MM.1S (cell line): ENCODE measurements around the gene CEP290.

Experiments
- DNase-seq: peaks from one replicate; pipeline ENCODE4 v3.0.0-alpha.2; 2015
- H2AFZ ChIP-seq: fragments of 300-600 bp; sonication (generic); 2 replicates; pipeline ENCODE4 v1.6.0; 2016; ENCODE audit warnings: antibody characterized with exemption, low read length
- H3F3A ChIP-seq: fragments of 300-600 bp; sonication (generic); 2 replicates; pipeline ENCODE4 v1.6.1; 2016; ENCODE audit warnings: mild to moderate bottlenecking, antibody characterized with exemption, low read length, moderate library complexity, mixed read lengths; ENCODE audit not compliant: insufficient read depth
- H3K27ac ChIP-seq: fragments of 300-600 bp; sonication (generic); 2 replicates; pipeline ENCODE4 v1.5.1; 2016; ENCODE audit warnings: mild to moderate bottlenecking, low read length
- H3K27me3 ChIP-seq: fragments of 300-600 bp; sonication (generic); replicated peaks from 2 replicates; pipeline ENCODE4 v1.6.0; 2016; ENCODE audit warnings: low read length; ENCODE audit not compliant: insufficient read depth
- H3K36me3 ChIP-seq: fragments of 300-600 bp; sonication (generic); replicated peaks from 2 replicates; pipeline ENCODE4 v1.6.1; 2016; ENCODE audit warnings: mild to moderate bottlenecking, low read length, mixed read lengths; ENCODE audit not compliant: insufficient read depth
- H3K4me1 ChIP-seq: fragments of 300-600 bp; sonication (generic); 2 replicates; pipeline ENCODE4 v1.6.1; 2016; ENCODE audit warnings: low read length, mixed read lengths
- H3K4me2 ChIP-seq: fragments of 300-600 bp; sonication (generic); 2 replicates; pipeline ENCODE4 v1.6.0; 2016; ENCODE audit warnings: low read depth, low read length
- H3K4me3 ChIP-seq: fragments of 300-600 bp; sonication (generic); 2 replicates; pipeline ENCODE4 v1.5.1; 2016; ENCODE audit warnings: low read length, mixed read lengths
- H3K79me2 ChIP-seq: fragments of 300-600 bp; sonication (generic); 2 replicates; pipeline ENCODE4 v1.6.1; 2016; ENCODE audit warnings: mixed run types, low read length, mixed read lengths
- H3K9ac ChIP-seq: fragments of 300-600 bp; sonication (generic); 2 replicates; pipeline ENCODE4 v1.6.1; 2016; ENCODE audit warnings: low read length, mixed read lengths
- H3K9me2 ChIP-seq: fragments of 300-600 bp; sonication (generic); replicated peaks from 2 replicates; pipeline ENCODE4 v1.6.1; 2016; ENCODE audit warnings: mild to moderate bottlenecking, low read length, mixed read lengths; ENCODE audit not compliant: insufficient read depth
- H3K9me3 ChIP-seq: fragments of 300-600 bp; sonication (generic); replicated peaks from 2 replicates; pipeline ENCODE4 v1.6.1; 2016; ENCODE audit warnings: mild to moderate bottlenecking, low read length, mixed read lengths; ENCODE audit not compliant: insufficient read depth
- H4K20me1 ChIP-seq: fragments of 300-600 bp; sonication (generic); 2 replicates; pipeline ENCODE4 v1.6.1; 2016; ENCODE audit warnings: mild to moderate bottlenecking, low read length, moderate library complexity, mixed read lengths; ENCODE audit not compliant: insufficient read depth
- CTCF ChIP-seq: fragments of 300-600 bp; sonication (generic); IDR thresholded peaks from 2 replicates; pipeline ENCODE4 v1.5.1; 2016; ENCODE audit warnings: antibody characterized with exemption, low read length, mixed read lengths
- EZH2 ChIP-seq: fragments of 300-600 bp; sonication (generic); optimal IDR thresholded peaks from 2 replicates; pipeline ENCODE3; 2017; ENCODE audit warnings: low read depth, mild to moderate bottlenecking, antibody characterized with exemption, low read length, mixed read lengths
- EZH2phosphoT487 ChIP-seq: fragments of 300-600 bp; sonication (generic); IDR thresholded peaks from 2 replicates; pipeline ENCODE4 v1.6.1; 2018; ENCODE audit warnings: antibody characterized with exemption, low read length

The CEP290 gene

GRCh38 chr12:88175544-88175943 is 33.7 kb upstream of the CEP290 start:
- H3K9me3 ChIP-seq: no peaks in the 10 kb centered on the region
- peaks cover 11% of the 10 kb centered on the region; the same call in 1 of the 2 replicates for H3K4me1 ChIP-seq
- H3F3A ChIP-seq: no peaks in the 10 kb centered on the region
- no peak overlapping the region for H3K27ac ChIP-seq
- no peak for TF ChIP-seq EZH2
- TF ChIP-seq CTCF: no peak
- TF ChIP-seq EZH2phosphoT487: no peak
- H3K4me3 ChIP-seq: no peak overlapping the region
- no peaks in the 10 kb centered on the region for H3K9me2 ChIP-seq
- H3K27me3 ChIP-seq: no peaks in the 10 kb centered on the region
- no peak for DNase-seq
- no peak overlapping the region for H2AFZ ChIP-seq
- H3K79me2 ChIP-seq: no peaks in the 10 kb centered on the region
- no peaks in the 10 kb centered on the region for H4K20me1 ChIP-seq
- no peak overlapping the region for H3K9ac ChIP-seq
- no peaks in the 10 kb centered on the region for H3K36me3 ChIP-seq
- no peak overlapping the region for H3K4me2 ChIP-seq

GRCh38 chr12:88172844-88173407 is 31.0 kb upstream of the CEP290 start:
- DNase-seq: no peak
- TF ChIP-seq EZH2phosphoT487 (no peak), EZH2 (no peak), CTCF (no peak)
- Histone ChIP-seq H3K4me2 (no peak overlapping the region), H3K4me1 (peaks cover 11% of the 10 kb centered on the region; the same call in 1 of the 2 replicates), H3F3A (no peaks in the 10 kb centered on the region), H3K9me3 (no peaks in the 10 kb centered on the region), H4K20me1 (no peaks in the 10 kb centered on the region), H3K27ac (no peak overlapping the region), H3K9ac (no peak overlapping the region), H3K36me3 (no peaks in the 10 kb centered on the region), H2AFZ (no peak overlapping the region), H3K4me3 (no peak overlapping the region), H3K9me2 (no peaks in the 10 kb centered on the region), H3K27me3 (no peaks in the 10 kb centered on the region), H3K79me2 (no peaks in the 10 kb centered on the region)

- Histone ChIP-seq H3K9me3 (no peaks in the 10 kb centered on the region), H3K79me2 (no peaks in the 10 kb centered on the region), H4K20me1 (no peaks in the 10 kb centered on the region), H3K4me3 (no peak overlapping the region), H3K27me3 (no peaks in the 10 kb centered on the region), H2AFZ (no peak overlapping the region), H3K9me2 (no peaks in the 10 kb centered on the region), H3K27ac (no peak overlapping the region), H3K4me2 (no peak overlapping the region), H3K9ac (no peak overlapping the region), H3K4me1 (peaks cover 11% of the 10 kb centered on the region; the same call in 1 of the 2 replicates), H3K36me3 (peaks cover 4% of the 10 kb centered on the region; the same call in 1 of the 2 replicates), H3F3A (no peaks in the 10 kb centered on the region)
- TF ChIP-seq EZH2 (no peak), CTCF (no peak), EZH2phosphoT487 (no peak)
- DNase-seq: no peak
These were observed 25.5 kb upstream of the CEP290 start for GRCh38 chr12:88167384-88167783.
